ENCODE data around the gene SUMO2. TPM values are rescaled to one million over a fixed set of nuclear protein-coding genes. Genes with fewer than 3 reads are reported as not detected.

The SUMO2 gene
- total and polyA plus RNA-seq, 11 donors, result 47.1 to 277 (median 201) TPM

DNA sequence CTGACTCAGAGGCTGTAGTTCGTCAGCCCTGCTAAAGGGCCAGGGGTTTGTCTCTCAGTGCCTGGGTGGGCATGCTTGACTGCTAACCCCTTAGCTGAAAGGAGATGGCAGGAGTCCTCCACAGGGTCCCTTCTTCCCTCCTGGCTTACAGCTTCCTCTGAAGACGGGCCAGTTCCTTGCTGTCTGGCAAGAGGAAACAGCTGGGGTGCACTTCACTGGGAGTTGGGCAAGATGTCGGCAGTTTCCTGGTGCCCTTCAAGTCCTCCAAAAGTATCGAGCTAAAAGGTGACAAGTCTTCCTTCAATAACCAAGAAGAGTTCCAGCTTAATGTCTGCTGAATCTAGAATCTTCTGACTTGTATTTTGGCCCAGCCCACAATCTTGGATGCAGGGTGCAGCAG is 46.1 kb upstream of the SUMO2 start:
- Histone ChIP-seq H3K36me3 (peaks cover 0 to 97% (median 85%) of the 10 kb centered on the region in 9 donors), H3K27me3 (no peaks in the 10 kb centered on the region), H3K9me3 (no peaks in the 10 kb centered on the region), H3K4me3 (no peak overlapping the region), H3K27ac (peak overlapping the region in 6 of 12 donors; percentile 3 to 90 (median 17)), H3K4me1 (peaks cover 0 to 27% (median 0%) of the 10 kb centered on the region in 12 donors)
- DNase-seq (peak in 2 of 5 donors; percentile 53 to 56), ATAC-seq (peak; percentile 30 to 50 (median 46))
- TF ChIP-seq, protein P1, sequence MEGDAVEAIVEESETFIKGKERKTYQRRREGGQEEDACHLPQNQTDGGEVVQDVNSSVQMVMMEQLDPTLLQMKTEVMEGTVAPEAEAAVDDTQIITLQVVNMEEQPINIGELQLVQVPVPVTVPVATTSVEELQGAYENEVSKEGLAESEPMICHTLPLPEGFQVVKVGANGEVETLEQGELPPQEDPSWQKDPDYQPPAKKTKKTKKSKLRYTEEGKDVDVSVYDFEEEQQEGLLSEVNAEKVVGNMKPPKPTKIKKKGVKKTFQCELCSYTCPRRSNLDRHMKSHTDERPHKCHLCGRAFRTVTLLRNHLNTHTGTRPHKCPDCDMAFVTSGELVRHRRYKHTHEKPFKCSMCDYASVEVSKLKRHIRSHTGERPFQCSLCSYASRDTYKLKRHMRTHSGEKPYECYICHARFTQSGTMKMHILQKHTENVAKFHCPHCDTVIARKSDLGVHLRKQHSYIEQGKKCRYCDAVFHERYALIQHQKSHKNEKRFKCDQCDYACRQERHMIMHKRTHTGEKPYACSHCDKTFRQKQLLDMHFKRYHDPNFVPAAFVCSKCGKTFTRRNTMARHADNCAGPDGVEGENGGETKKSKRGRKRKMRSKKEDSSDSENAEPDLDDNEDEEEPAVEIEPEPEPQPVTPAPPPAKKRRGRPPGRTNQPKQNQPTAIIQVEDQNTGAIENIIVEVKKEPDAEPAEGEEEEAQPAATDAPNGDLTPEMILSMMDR (IDR thresholded peaks at IDR 0.05), result no peak
- no peak for TF ChIP-seq POLR2A (IDR thresholded peaks at IDR 0.05)
- WGBS, 4 donors, result 73 to 88% (median 80%) methylated on average over 4 of the region's 4 CpGs
- intact Hi-C loops (cut with DNase I), result no loop called here

DNA sequence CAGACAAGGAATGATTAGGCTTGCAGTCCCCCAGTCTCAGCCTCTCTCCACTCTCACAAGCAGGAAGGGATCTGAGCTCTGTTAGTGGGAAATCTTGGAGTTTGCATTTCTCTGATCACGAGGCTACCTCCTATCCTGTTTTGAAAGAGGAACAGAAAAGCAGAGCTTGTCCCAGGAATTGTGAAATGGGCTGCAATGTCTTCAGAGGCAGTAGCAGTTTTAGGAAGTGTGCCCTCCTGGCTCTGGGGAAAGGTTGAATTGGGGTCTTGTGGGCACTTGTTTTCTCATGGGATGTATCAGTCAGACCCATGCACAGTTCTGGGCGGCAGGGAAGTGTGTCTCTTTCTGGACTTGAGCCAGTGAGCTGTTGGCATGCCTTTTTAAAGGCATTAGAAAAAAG is 45.5 kb upstream of the SUMO2 start:
- ATAC-seq (peak; percentile 43 to 73 (median 62)), DNase-seq (no peak)
- no peak for TF ChIP-seq POLR2A (IDR thresholded peaks at IDR 0.05)
- TF ChIP-seq, protein P1 (IDR thresholded peaks at IDR 0.05), result no peak
- Histone ChIP-seq H3K4me3 (no peak overlapping the region), H3K36me3 (peaks cover 0 to 97% (median 86%) of the 10 kb centered on the region in 9 donors), H3K4me1 (peaks cover 0 to 27% (median 0%) of the 10 kb centered on the region in 12 donors), H3K9me3 (no peaks in the 10 kb centered on the region), H3K27me3 (no peaks in the 10 kb centered on the region), H3K27ac (peak overlapping the region in 5 of 12 donors; percentile 3 to 90 (median 17))
- WGBS, 4 donors, result 43 to 64% (median 60%) methylated on average over 2 of the region's 2 CpGs
- intact Hi-C loops (cut with DNase I), result no loop called here

DNA sequence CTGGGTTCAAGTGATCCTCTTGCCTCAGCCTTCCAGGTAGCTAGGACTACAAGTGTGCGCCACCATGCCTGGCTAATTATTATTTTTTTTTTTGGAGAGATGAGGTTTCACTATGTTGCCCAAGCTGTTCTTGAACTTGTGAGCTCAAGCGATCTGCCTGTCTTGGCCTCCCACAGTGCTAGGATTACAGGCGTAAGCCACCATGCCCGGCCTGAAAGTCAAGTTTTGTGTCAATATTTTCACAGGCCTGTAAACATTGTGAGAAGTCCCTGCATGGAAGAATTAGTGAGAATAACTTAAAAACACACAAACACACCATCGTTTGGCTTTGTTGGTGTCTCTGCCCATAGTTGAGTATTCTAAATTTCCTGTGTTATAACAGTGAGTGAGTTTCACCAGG is 45.0 kb upstream of the SUMO2 start:
- intact Hi-C loops (cut with DNase I), result no loop called here
- DNase-seq, result no peak
- WGBS, 4 donors, result 90 to 96% (median 95%) methylated on average over 5 of the region's 5 CpGs

DNA sequence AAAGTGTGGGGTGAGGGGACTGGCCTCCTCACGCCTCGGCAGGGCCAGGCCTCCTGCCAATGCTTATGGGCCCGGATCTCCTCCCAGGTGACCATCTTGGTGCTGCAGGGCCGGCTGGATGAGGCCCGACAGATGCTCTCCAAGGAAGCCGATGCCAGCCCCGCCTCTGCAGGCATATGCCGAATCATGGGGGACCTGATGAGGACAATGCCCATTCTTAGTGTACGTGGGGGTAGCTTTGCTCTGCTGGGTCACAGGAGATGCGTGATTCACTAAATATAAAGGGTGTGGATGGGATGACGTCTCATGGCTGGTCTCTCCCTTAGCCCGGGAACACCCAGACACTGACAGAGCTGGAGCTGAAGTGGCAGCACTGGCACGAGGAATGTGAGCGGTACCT is 42.3 kb upstream of the SUMO2 start:
- no peak for TF ChIP-seq POLR2A (IDR thresholded peaks at IDR 0.05)
- TF ChIP-seq, protein P1 (IDR thresholded peaks at IDR 0.05), result no peak
- intact Hi-C loops (cut with DNase I), result no loop called here
- no peak for ATAC-seq
- H3K27ac ChIP-seq, result no peak overlapping the region
- peaks cover 0 to 97% (median 83%) of the 10 kb centered on the region in 9 donors for H3K36me3 ChIP-seq
- no peaks in the 10 kb centered on the region for H3K9me3 ChIP-seq
- peaks cover 0 to 27% (median 0%) of the 10 kb centered on the region in 12 donors for H3K4me1 ChIP-seq
- no peak for DNase-seq
- WGBS, 4 donors, result 75 to 86% (median 79%) methylated on average over 11 to 14 of the region's 14 CpGs
- H3K4me3 ChIP-seq, result no peak overlapping the region
- H3K27me3 ChIP-seq, result no peaks in the 10 kb centered on the region

More for the DNA sequence above, 45.0 kb upstream of the SUMO2 start:
- H3K27me3 ChIP-seq, result no peaks in the 10 kb centered on the region
- peak overlapping the region in 1 of 12 donors; percentile 90 for H3K27ac ChIP-seq
- H3K4me1 ChIP-seq, result peaks cover 0 to 27% (median 0%) of the 10 kb centered on the region in 12 donors
- no peak overlapping the region for H3K4me3 ChIP-seq
- no peaks in the 10 kb centered on the region for H3K9me3 ChIP-seq
- ATAC-seq, result no peak
- peaks cover 0 to 97% (median 85%) of the 10 kb centered on the region in 9 donors for H3K36me3 ChIP-seq
- TF ChIP-seq, protein P1 (IDR thresholded peaks at IDR 0.05), result no peak
- no peak for TF ChIP-seq POLR2A (IDR thresholded peaks at IDR 0.05)
